Measurements from ENCODE around the gene EXD3. TPM values are rescaled to one million over a fixed set of nuclear protein-coding genes. Genes with fewer than 3 reads are reported as not detected.

The EXD3 gene
- total and polyA plus RNA-seq, 2 of the 4 experiments (the other 2 are of a cell fraction), result 1.1 to 7.4 TPM

GRCh38 chr9:137262909-137263285 lies 160.1 kb downstream of the EXD3 start:
- Histone ChIP-seq H2BK120ac (ENCODE audit: low read depth, low read length) (no peak overlapping the region), H3K9me1 (ENCODE audit: insufficient read depth, low read length) (no peaks in the 10 kb centered on the region), H4K91ac (ENCODE audit: insufficient read depth, low read depth, low read length) (no peak overlapping the region), H3K79me1 (ENCODE audit: low read depth in 1 of 2, low read length in 2 of 2) (peaks cover 10 to 40% of the 10 kb centered on the region in 2 experiments), H3K18ac (ENCODE audit: low read depth, low read length) (no peak overlapping the region), H3K27ac (ENCODE audit: insufficient read depth, low read length) (no peak overlapping the region), H4K5ac (ENCODE audit: low read depth, low read length) (no peak overlapping the region), H2BK5ac (ENCODE audit: low read depth, low read length, poor library complexity, severe bottlenecking) (no peak overlapping the region), H2AK9ac (replicated peaks; ENCODE audit: low read depth, low read length, poor library complexity) (no peak overlapping the region), H3K14ac (replicated peaks; ENCODE audit: low read depth, low read length) (no peak overlapping the region), H2AK5ac (ENCODE audit: low read depth, low read length) (no peak overlapping the region; the same call in 1 of the 2 replicates), H3K4me3 (ENCODE audit: insufficient read depth, low read depth, low read length) (no peak overlapping the region), H3K9me3 (ENCODE audit: control insufficient read depth, insufficient read depth, low read length) (no peaks in the 10 kb centered on the region), H4K20me1 (ENCODE audit: insufficient read depth, low read length) (peaks cover 7% of the 10 kb centered on the region), H2BK20ac (ENCODE audit: low read depth, low read length) (no peak overlapping the region), H3K9ac (ENCODE audit: low read depth, low read length) (no peak overlapping the region), H3K36me3 (ENCODE audit: control insufficient read depth, insufficient read depth, low read length) (peaks cover 53% of the 10 kb centered on the region), H2BK15ac (ENCODE audit: low read depth, low read length) (no peak overlapping the region), H3K4me2 (ENCODE audit: low read depth, low read length) (no peak overlapping the region), H3K23ac (ENCODE audit: low read depth, low read length) (no peak overlapping the region), H3K56ac (ENCODE audit: extremely low read depth, insufficient read depth, low read length) (no peak overlapping the region), H3K4me1 (ENCODE audit: control insufficient read depth, insufficient read depth, low read length) (no peaks in the 10 kb centered on the region), H3K27me3 (ENCODE audit: control insufficient read depth, insufficient read depth, low read length) (no peaks in the 10 kb centered on the region), H3K4ac (ENCODE audit: low read depth, low read length) (no peak overlapping the region), H4K8ac (ENCODE audit: low read depth in 2 of 2, low read length in 2 of 2) (no peak overlapping the region), H2AFZ (replicated peaks; ENCODE audit: low read length, poor library complexity) (no peak overlapping the region)
- DNase-seq (no peak), ATAC-seq (ENCODE audit: low read depth) (no peak)
- intact Hi-C loops (cut with micrococcal nuclease) (no loop called here), in situ Hi-C loops (cut with MboI; ENCODE audit: low sequenced_read_pairs) (no loop called here), dilution Hi-C loops (cut with HindIII; ENCODE audit: low sequenced_read_pairs, unreplicated experiment) (no loop called here)
- 96% methylated on average over 20 of the region's 24 CpGs; no CpG with 5 or more reads in 1 of the 2 experiments for WGBS, 2 experiments (ENCODE audit: extremely low coverage in 2 of 2, insufficient read length in 1 of 2)
- TF ChIP-seq SMC3 (IDR thresholded peaks at IDR 0.05; ENCODE audit: low read depth, low read length) (no peak), FOS (IDR thresholded peaks at IDR 0.05; ENCODE audit: low read depth, low read length) (no peak), MXI1 (IDR thresholded peaks at IDR 0.05; ENCODE audit: borderline replicate concordance, low read depth, low read length) (no peak), RCOR1 (IDR thresholded peaks at IDR 0.05; ENCODE audit: insufficient replicate concordance, low read length) (no peak), CTCF (conservative IDR thresholded peaks at IDR 0.05; ENCODE audit: low read depth, low read length) (no peak), CHD1 (IDR thresholded peaks at IDR 0.05; ENCODE audit: low read depth, low read length) (no peak), USF2 (IDR thresholded peaks at IDR 0.05; ENCODE audit: low read depth, low read length) (no peak), NFE2L2 (IDR thresholded peaks at IDR 0.05; ENCODE audit: low read depth, low read length) (no peak), RFX5 (IDR thresholded peaks at IDR 0.05; ENCODE audit: low read depth, low read length) (no peak), RAD21 (IDR thresholded peaks at IDR 0.05; ENCODE audit: low read length) (no peak), BHLHE40 (IDR thresholded peaks at IDR 0.05; ENCODE audit: low read depth, low read length) (no peak), POLR2A (IDR thresholded peaks at IDR 0.05; ENCODE audit: low read depth, low read length) (no peak), MAZ (IDR thresholded peaks at IDR 0.05; ENCODE audit: borderline replicate concordance, low read depth, low read length) (no peak), MAFK (IDR thresholded peaks at IDR 0.05; ENCODE audit: low read depth, low read length) (no peak), CEBPB (IDR thresholded peaks at IDR 0.05; ENCODE audit: low read depth, low read length) (no peak), ELK1 (IDR thresholded peaks at IDR 0.05; ENCODE audit: borderline replicate concordance, low read depth, low read length) (no peak)
- ChIA-PET CTCF (no interaction called here), POLR2A (ENCODE audit: unreplicated experiment) (no interaction called here)
- BruUV-seq (replicated peaks), result no TSS peak

Data from IMR-90 (cell line).